Panc1 (cell line): Measurements from ENCODE around the gene MAGI1.

ENCODE experiments used
- POLR2AphosphoS5 ChIP-seq: IDR thresholded peaks from 2 replicates; pipeline ENCODE4 v1.6.1; 2012; ENCODE audit warnings: mild to moderate bottlenecking, low read depth, low read length, moderate library complexity
- TF ChIP-seq, protein P1 (sequence below): fragments of 450-650 bp; IDR thresholded peaks from 2 replicates; pipeline ENCODE4 v1.5.1; 2017; ENCODE audit warnings: mild to moderate bottlenecking
- TF ChIP-seq, protein P2 (sequence below), 2 experiments: IDR thresholded peaks; 2 replicates each; pipeline ENCODE4 v1.6.1; 2011 to 2012; ENCODE audit warnings: low read depth in 2 of 2, control low read depth in 1 of 2, low read length in 1 of 2, mild to moderate bottlenecking in 1 of 2, moderate library complexity in 1 of 2; ENCODE audit not compliant: insufficient read depth in 1 of 2

DNA sequence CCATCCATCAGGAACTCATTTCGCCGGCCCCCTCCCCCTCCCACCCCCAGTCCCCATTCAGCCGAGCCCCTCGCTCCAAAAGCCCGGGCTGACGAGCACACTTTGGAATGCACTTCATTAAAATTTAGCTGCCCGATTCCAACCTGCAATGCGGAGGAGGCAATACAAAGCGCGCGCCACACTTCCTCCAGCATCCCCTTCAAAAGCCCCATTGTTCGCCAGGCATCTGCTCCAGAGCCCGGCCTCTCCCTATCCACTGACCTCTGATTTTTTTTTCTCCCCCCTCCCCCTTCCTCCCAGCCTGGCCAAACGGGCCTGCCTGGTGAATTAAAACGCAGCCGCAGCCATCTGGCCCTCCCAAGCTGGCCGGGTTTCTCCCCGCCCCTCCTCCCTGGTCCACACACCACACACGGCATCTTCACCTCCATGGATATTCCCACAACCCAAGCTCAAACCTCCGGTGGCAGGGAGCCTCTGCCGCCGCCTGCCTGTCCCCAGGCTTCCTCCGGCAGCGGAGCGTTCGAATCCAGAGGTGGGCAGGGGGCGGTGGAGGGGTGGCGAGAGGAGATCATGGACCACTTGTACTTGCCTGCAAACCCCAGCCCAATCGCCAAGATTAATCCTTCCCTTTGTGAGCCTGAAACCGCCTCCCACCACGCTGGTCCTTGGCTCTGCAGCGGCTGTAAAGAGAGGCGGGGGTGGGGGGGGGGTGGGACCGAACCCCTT, 441.3 kb downstream of the MAGI1 start:
- no peak for TF ChIP-seq POLR2AphosphoS5
- TF ChIP-seq, protein P1, sequence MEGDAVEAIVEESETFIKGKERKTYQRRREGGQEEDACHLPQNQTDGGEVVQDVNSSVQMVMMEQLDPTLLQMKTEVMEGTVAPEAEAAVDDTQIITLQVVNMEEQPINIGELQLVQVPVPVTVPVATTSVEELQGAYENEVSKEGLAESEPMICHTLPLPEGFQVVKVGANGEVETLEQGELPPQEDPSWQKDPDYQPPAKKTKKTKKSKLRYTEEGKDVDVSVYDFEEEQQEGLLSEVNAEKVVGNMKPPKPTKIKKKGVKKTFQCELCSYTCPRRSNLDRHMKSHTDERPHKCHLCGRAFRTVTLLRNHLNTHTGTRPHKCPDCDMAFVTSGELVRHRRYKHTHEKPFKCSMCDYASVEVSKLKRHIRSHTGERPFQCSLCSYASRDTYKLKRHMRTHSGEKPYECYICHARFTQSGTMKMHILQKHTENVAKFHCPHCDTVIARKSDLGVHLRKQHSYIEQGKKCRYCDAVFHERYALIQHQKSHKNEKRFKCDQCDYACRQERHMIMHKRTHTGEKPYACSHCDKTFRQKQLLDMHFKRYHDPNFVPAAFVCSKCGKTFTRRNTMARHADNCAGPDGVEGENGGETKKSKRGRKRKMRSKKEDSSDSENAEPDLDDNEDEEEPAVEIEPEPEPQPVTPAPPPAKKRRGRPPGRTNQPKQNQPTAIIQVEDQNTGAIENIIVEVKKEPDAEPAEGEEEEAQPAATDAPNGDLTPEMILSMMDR, result no peak
- TF ChIP-seq, protein P2, sequence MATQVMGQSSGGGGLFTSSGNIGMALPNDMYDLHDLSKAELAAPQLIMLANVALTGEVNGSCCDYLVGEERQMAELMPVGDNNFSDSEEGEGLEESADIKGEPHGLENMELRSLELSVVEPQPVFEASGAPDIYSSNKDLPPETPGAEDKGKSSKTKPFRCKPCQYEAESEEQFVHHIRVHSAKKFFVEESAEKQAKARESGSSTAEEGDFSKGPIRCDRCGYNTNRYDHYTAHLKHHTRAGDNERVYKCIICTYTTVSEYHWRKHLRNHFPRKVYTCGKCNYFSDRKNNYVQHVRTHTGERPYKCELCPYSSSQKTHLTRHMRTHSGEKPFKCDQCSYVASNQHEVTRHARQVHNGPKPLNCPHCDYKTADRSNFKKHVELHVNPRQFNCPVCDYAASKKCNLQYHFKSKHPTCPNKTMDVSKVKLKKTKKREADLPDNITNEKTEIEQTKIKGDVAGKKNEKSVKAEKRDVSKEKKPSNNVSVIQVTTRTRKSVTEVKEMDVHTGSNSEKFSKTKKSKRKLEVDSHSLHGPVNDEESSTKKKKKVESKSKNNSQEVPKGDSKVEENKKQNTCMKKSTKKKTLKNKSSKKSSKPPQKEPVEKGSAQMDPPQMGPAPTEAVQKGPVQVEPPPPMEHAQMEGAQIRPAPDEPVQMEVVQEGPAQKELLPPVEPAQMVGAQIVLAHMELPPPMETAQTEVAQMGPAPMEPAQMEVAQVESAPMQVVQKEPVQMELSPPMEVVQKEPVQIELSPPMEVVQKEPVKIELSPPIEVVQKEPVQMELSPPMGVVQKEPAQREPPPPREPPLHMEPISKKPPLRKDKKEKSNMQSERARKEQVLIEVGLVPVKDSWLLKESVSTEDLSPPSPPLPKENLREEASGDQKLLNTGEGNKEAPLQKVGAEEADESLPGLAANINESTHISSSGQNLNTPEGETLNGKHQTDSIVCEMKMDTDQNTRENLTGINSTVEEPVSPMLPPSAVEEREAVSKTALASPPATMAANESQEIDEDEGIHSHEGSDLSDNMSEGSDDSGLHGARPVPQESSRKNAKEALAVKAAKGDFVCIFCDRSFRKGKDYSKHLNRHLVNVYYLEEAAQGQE (IDR thresholded peaks at IDR 0.05; ENCODE audit: insufficient read depth in 1 of 2, low read depth in 2 of 2, low read length in 1 of 2), result no peak
